Transverse colon (tissue), 4 donors: ENCODE measurements around the gene UIMC1.

Experiments used
- POLR2A ChIP-seq: fragments of 450-650 bp; IDR thresholded peaks from one replicate; pipeline ENCODE4 v1.6.1; 2016; ENCODE audit warnings: antibody characterized with exemption, mild to moderate bottlenecking, moderate library complexity
- POLR2AphosphoS5 ChIP-seq, 3 donors: sonication (generic); formaldehyde crosslinking; IDR thresholded peaks; one replicate each; pipeline ENCODE4 v1.6.1; 2016; ENCODE audit warnings: antibody characterized with exemption in 3 of 3
- TF ChIP-seq, protein P1 (sequence below), 5 experiments: fragments of 200-600 bp in 3 of 5; fragments of 450-650 bp in 2 of 5; sonication (generic) in 3 of 5; IDR thresholded peaks; 1 replicate in 2 of 5; 2 replicates in 3 of 5; pipeline ENCODE4 v1.5.1; 2016 to 2017; ENCODE audit warnings: antibody characterized with exemption in 5 of 5, inconsistent platforms in 3 of 5, mild to moderate bottlenecking in 2 of 5, moderate library complexity in 1 of 5

DNA sequence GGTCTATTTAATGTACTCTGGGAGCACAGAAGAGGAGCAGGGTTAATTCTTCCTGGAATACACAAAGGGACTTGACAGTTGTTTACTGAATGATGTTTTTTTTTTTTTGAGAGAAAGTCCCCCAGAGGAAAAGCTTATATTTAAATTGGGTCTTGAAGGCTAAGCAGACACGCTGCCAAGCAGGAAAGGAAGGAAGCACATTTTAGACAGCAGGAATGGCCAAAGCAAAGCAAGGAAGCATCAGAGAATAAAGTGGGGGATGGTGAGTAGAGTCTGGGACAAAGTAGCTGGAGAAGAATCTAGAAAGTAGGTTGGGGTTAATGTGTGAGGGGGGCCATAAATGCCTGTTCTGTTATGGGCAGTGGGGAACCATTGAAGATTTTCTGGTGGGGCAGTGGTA, 37.4 kb upstream of the UIMC1 start:
- TF ChIP-seq, protein P1, sequence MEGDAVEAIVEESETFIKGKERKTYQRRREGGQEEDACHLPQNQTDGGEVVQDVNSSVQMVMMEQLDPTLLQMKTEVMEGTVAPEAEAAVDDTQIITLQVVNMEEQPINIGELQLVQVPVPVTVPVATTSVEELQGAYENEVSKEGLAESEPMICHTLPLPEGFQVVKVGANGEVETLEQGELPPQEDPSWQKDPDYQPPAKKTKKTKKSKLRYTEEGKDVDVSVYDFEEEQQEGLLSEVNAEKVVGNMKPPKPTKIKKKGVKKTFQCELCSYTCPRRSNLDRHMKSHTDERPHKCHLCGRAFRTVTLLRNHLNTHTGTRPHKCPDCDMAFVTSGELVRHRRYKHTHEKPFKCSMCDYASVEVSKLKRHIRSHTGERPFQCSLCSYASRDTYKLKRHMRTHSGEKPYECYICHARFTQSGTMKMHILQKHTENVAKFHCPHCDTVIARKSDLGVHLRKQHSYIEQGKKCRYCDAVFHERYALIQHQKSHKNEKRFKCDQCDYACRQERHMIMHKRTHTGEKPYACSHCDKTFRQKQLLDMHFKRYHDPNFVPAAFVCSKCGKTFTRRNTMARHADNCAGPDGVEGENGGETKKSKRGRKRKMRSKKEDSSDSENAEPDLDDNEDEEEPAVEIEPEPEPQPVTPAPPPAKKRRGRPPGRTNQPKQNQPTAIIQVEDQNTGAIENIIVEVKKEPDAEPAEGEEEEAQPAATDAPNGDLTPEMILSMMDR (IDR thresholded peaks at IDR 0.05) = no peak
- TF ChIP-seq POLR2AphosphoS5 (IDR thresholded peaks at IDR 0.05) = no peak
- TF ChIP-seq POLR2A = no peak
